IMR-90 (cell line): ENCODE data around the gene INHA.

Experiments
- CTCF ChIP-seq: conservative IDR thresholded peaks from 2 replicates; pipeline ENCODE4 v1.5.1; 2012; ENCODE audit warnings: mild to moderate bottlenecking, low read depth, low read length, improper control_type of control experiment
- ELK1 ChIP-seq: fragments of 150-350 bp; IDR thresholded peaks from 2 replicates; pipeline ENCODE4 v1.6.1; 2016; ENCODE audit warnings: low read depth, mild to moderate bottlenecking, low read length, moderate library complexity, borderline replicate concordance
- MAZ ChIP-seq: IDR thresholded peaks from 2 replicates; pipeline ENCODE4 v1.6.1; 2012; ENCODE audit warnings: low read depth, mild to moderate bottlenecking, low read length, improper control_type of control experiment, moderate library complexity, borderline replicate concordance
- MXI1 ChIP-seq: IDR thresholded peaks from 2 replicates; pipeline ENCODE4 v1.6.1; 2012; ENCODE audit warnings: low read depth, mild to moderate bottlenecking, low read length, moderate library complexity, borderline replicate concordance
- POLR2A ChIP-seq: IDR thresholded peaks from 2 replicates; pipeline ENCODE4 v1.6.1; 2012; ENCODE audit warnings: mild to moderate bottlenecking, low read depth, low read length
- RAD21 ChIP-seq: IDR thresholded peaks from 2 replicates; pipeline ENCODE4 v1.6.1; 2012; ENCODE audit warnings: low read length, improper control_type of control experiment
- RFX5 ChIP-seq: IDR thresholded peaks from 2 replicates; pipeline ENCODE4 v1.8.0; 2012; ENCODE audit warnings: low read depth, mild to moderate bottlenecking, low read length, moderate library complexity

GRCh38 chr2:219591091-219591490 lies 19.0 kb downstream of the INHA start:
- no peak for TF ChIP-seq CTCF
- TF ChIP-seq POLR2A, result no peak
- TF ChIP-seq MXI1, result no peak
- no peak for TF ChIP-seq RFX5
- no peak for TF ChIP-seq RAD21
- no peak for TF ChIP-seq ELK1
- TF ChIP-seq MAZ, result no peak
